GM18502 (cell line): ENCODE results near the gene AFF3.
"Not testable (repeated sequence)": the region's sequence is repeated elsewhere in the genome, so short reads cannot be mapped to it uniquely, and the experiment has no call there.

ENCODE experiments used
- ATAC-seq: cut with Tn5 transposase; IDR thresholded peaks from one replicate; pipeline ENCODE4 v1.9.1; 2021; ENCODE audit warnings: mild to moderate bottlenecking; ENCODE audit not compliant: unreplicated experiment, poor library complexity

AFF3 gene

GRCh38 chr2:99981840-99982239, 160.6 kb downstream of the AFF3 start:
- no peak for ATAC-seq

GRCh38 chr2:99980176-99980575, 162.2 kb downstream of the AFF3 start:
- ATAC-seq = no peak

- ATAC-seq = no peak
Observed at GRCh38 chr2:99977966-99978365, 164.4 kb downstream of the AFF3 start.

GRCh38 chr2:99975386-99975785, 167.0 kb downstream of the AFF3 start:
- no peak for ATAC-seq

GRCh38 chr2:99974682-99975375, 167.6 kb downstream of the AFF3 start:
- no peak for ATAC-seq

- no peak for ATAC-seq
Observed at GRCh38 chr2:99974275-99974674, 168.1 kb downstream of the AFF3 start.

- no peak for ATAC-seq
Observed at GRCh38 chr2:99971326-99971900, 171.0 kb downstream of the AFF3 start.

- ATAC-seq = no peak
Observed at GRCh38 chr2:99970292-99970868, 172.0 kb downstream of the AFF3 start.

GRCh38 chr2:99961196-99961913, 181.0 kb downstream of the AFF3 start:
- ATAC-seq = no peak

GRCh38 chr2:99960790-99961189, 181.6 kb downstream of the AFF3 start:
- ATAC-seq = no peak

- no peak for ATAC-seq
Observed at GRCh38 chr2:99960291-99960690, 182.1 kb downstream of the AFF3 start.

- no peak for ATAC-seq
Observed at GRCh38 chr2:99959261-99960014, 183.0 kb downstream of the AFF3 start.

GRCh38 chr2:99957332-99958133, 184.9 kb downstream of the AFF3 start:
- no peak for ATAC-seq

GRCh38 chr2:99956232-99957030, 186.0 kb downstream of the AFF3 start:
- ATAC-seq = no peak

GRCh38 chr2:99953750-99954149, 188.6 kb downstream of the AFF3 start:
- no peak for ATAC-seq

GRCh38 chr2:99949963-99950362, 192.4 kb downstream of the AFF3 start:
- ATAC-seq = no peak

- ATAC-seq = no peak
Observed at GRCh38 chr2:99949530-99949929, 192.9 kb downstream of the AFF3 start.

GRCh38 chr2:99948010-99948409, 194.4 kb downstream of the AFF3 start:
- ATAC-seq = no peak

GRCh38 chr2:99947366-99947765, 195.0 kb downstream of the AFF3 start:
- ATAC-seq = not testable (repeated sequence)
